IMR-90 (cell line): ENCODE measurements around the gene ZNF518B. TPM values are rescaled to one million over a fixed set of nuclear protein-coding genes. Genes with fewer than 3 reads are reported as not detected.

Experiments
- ATAC-seq: fragments of 200-7000 bp; cut with Tn5 transposase; 2 replicates; pipeline ENCODE4 v1.9.1; 2020; ENCODE audit warnings: low read depth, mild to moderate bottlenecking, moderate library complexity
- BruUV-seq: library from RNA; stranded (reverse); fragments of 400-500 nt; replicated peaks from 2 replicates; lab custom pipeline; 2021; lab: Mats Ljungman, UMichigan
- CTCF ChIA-PET: fragments of 300-600 bp; formaldehyde crosslinking; extraction: SDS; loops from one replicate; lab custom pipeline; 2021; ENCODE audit warnings: antibody characterized with exemption; lab: Yijun Ruan, JAX
- POLR2A ChIA-PET: fragments of 300-600 bp; sonication (Branson Sonifier 250); formaldehyde crosslinking; loops from one replicate; lab custom pipeline; 2022; ENCODE audit warnings: antibody characterized with exemption; ENCODE audit not compliant: unreplicated experiment; lab: Charles Lee
- DNase-seq: peaks from one replicate; pipeline ENCODE4 v3.0.0; 2013
- H2AFZ ChIP-seq: replicated peaks from 2 replicates; pipeline ENCODE3; 2013; ENCODE audit warnings: low read length, mild to moderate bottlenecking; ENCODE audit not compliant: poor library complexity
- H2AK5ac ChIP-seq: 2 replicates; pipeline ENCODE4 v1.6.1; 2013; ENCODE audit warnings: low read depth, low read length, inconsistent platforms
- H2AK9ac ChIP-seq: replicated peaks from 2 replicates; pipeline ENCODE3; 2013; ENCODE audit warnings: mild to moderate bottlenecking, low read depth, low read length, moderate library complexity; ENCODE audit not compliant: poor library complexity
- H2BK120ac ChIP-seq: 2 replicates; pipeline ENCODE4 v1.6.1; 2013; ENCODE audit warnings: low read depth, low read length, inconsistent platforms
- H2BK15ac ChIP-seq: 3 replicates; pipeline ENCODE4 v1.6.1; 2013; ENCODE audit warnings: low read depth, low read length, inconsistent platforms
- H2BK20ac ChIP-seq: 2 replicates; pipeline ENCODE4 v1.6.1; 2013; ENCODE audit warnings: low read depth, mild to moderate bottlenecking, inconsistent platforms, low read length, moderate library complexity
- H2BK5ac ChIP-seq: 2 replicates; pipeline ENCODE4 v1.6.1; 2013; ENCODE audit warnings: mild to moderate bottlenecking, low read depth, low read length, inconsistent platforms; ENCODE audit not compliant: poor library complexity, severe bottlenecking
- H3K14ac ChIP-seq: replicated peaks from 2 replicates; pipeline ENCODE4 v1.6.1; 2013; ENCODE audit warnings: low read depth, low read length, inconsistent platforms
- H3K18ac ChIP-seq: 2 replicates; pipeline ENCODE4 v1.6.1; 2013; ENCODE audit warnings: low read depth, low read length, control low read depth
- H3K23ac ChIP-seq: 2 replicates; pipeline ENCODE4 v1.6.1; 2013; ENCODE audit warnings: low read depth, low read length, inconsistent platforms
- H3K27ac ChIP-seq: 2 replicates; pipeline ENCODE4 v1.5.1; 2013; ENCODE audit warnings: mild to moderate bottlenecking, control low read depth, low read length; ENCODE audit not compliant: insufficient read depth
- H3K27me3 ChIP-seq: 2 replicates; pipeline ENCODE4 v1.6.1; 2013; ENCODE audit warnings: low read length; ENCODE audit not compliant: control insufficient read depth, insufficient read depth
- H3K36me3 ChIP-seq: 2 replicates; pipeline ENCODE4 v1.6.1; 2013; ENCODE audit warnings: low read length, mixed read lengths; ENCODE audit not compliant: control insufficient read depth, insufficient read depth
- H3K4ac ChIP-seq: 2 replicates; pipeline ENCODE4 v1.6.1; 2013; ENCODE audit warnings: low read depth, low read length, inconsistent platforms
- H3K4me1 ChIP-seq: 2 replicates; pipeline ENCODE4 v1.6.1; 2013; ENCODE audit warnings: low read length, mixed read lengths; ENCODE audit not compliant: control insufficient read depth, insufficient read depth
- H3K4me2 ChIP-seq: 2 replicates; pipeline ENCODE4 v1.6.1; 2013; ENCODE audit warnings: low read depth, mild to moderate bottlenecking, control low read depth, low read length, moderate library complexity
- H3K4me3 ChIP-seq: 2 replicates; pipeline ENCODE4 v1.5.1; 2013; ENCODE audit warnings: low read depth, mild to moderate bottlenecking, control low read depth, low read length, moderate library complexity; ENCODE audit not compliant: insufficient read depth
- H3K56ac ChIP-seq: 2 replicates; pipeline ENCODE4 v1.6.1; 2013; ENCODE audit warnings: low read length, inconsistent platforms; ENCODE audit not compliant: insufficient read depth; ENCODE audit errors: extremely low read depth
- H3K79me1 ChIP-seq, 2 experiments: 2 replicates each; pipeline ENCODE4 v1.6.1; 2013; ENCODE audit warnings: low read length in 2 of 2, inconsistent platforms in 1 of 2, low read depth in 1 of 2
- H3K9ac ChIP-seq: 2 replicates; pipeline ENCODE4 v1.6.1; 2013; ENCODE audit warnings: low read depth, low read length, control low read depth
- H3K9me1 ChIP-seq: 2 replicates; pipeline ENCODE4 v1.6.1; 2013; ENCODE audit warnings: low read length, inconsistent platforms; ENCODE audit not compliant: insufficient read depth
- H3K9me3 ChIP-seq: 2 replicates; pipeline ENCODE4 v1.6.1; 2013; ENCODE audit warnings: low read length; ENCODE audit not compliant: control insufficient read depth, insufficient read depth
- H4K20me1 ChIP-seq: 2 replicates; pipeline ENCODE4 v1.6.1; 2013; ENCODE audit warnings: low read length, inconsistent platforms; ENCODE audit not compliant: insufficient read depth
- H4K5ac ChIP-seq: 2 replicates; pipeline ENCODE4 v1.6.1; 2013; ENCODE audit warnings: mild to moderate bottlenecking, low read depth, low read length, control low read depth
- H4K8ac ChIP-seq, 2 experiments: 2 replicates each; pipeline ENCODE4 v1.6.1; 2013; ENCODE audit warnings: low read depth in 2 of 2, low read length in 2 of 2, control low read depth in 1 of 2, inconsistent platforms in 1 of 2
- H4K91ac ChIP-seq: 2 replicates; pipeline ENCODE4 v1.6.1; 2013; ENCODE audit warnings: low read depth, low read length, inconsistent platforms; ENCODE audit not compliant: insufficient read depth
- BHLHE40 ChIP-seq: fragments of 150-350 bp; IDR thresholded peaks from 2 replicates; pipeline ENCODE4 v1.6.1; 2016; ENCODE audit warnings: mild to moderate bottlenecking, low read depth, low read length
- CEBPB ChIP-seq: IDR thresholded peaks from 2 replicates; pipeline ENCODE4 v1.6.1; 2012; ENCODE audit warnings: low read depth, low read length, improper control_type of control experiment
- CHD1 ChIP-seq: IDR thresholded peaks from 2 replicates; pipeline ENCODE4 v1.6.1; 2012; ENCODE audit warnings: low read depth, low read length, improper control_type of control experiment
- CTCF ChIP-seq: conservative IDR thresholded peaks from 2 replicates; pipeline ENCODE4 v1.5.1; 2012; ENCODE audit warnings: mild to moderate bottlenecking, low read depth, low read length, improper control_type of control experiment
- FOS ChIP-seq: fragments of 150-350 bp; IDR thresholded peaks from 2 replicates; pipeline ENCODE4 v1.6.1; 2016; ENCODE audit warnings: low read depth, low read length
- MAFK ChIP-seq: IDR thresholded peaks from 2 replicates; pipeline ENCODE4 v1.6.1; 2012; ENCODE audit warnings: low read depth, low read length, improper control_type of control experiment
- MAZ ChIP-seq: IDR thresholded peaks from 2 replicates; pipeline ENCODE4 v1.6.1; 2012; ENCODE audit warnings: low read depth, mild to moderate bottlenecking, low read length, improper control_type of control experiment, moderate library complexity, borderline replicate concordance
- MXI1 ChIP-seq: IDR thresholded peaks from 2 replicates; pipeline ENCODE4 v1.6.1; 2012; ENCODE audit warnings: low read depth, mild to moderate bottlenecking, low read length, moderate library complexity, borderline replicate concordance
- NFE2L2 ChIP-seq: fragments of 150-350 bp; IDR thresholded peaks from 2 replicates; pipeline ENCODE4 v1.6.1; 2016; ENCODE audit warnings: low read depth, mild to moderate bottlenecking, low read length
- POLR2A ChIP-seq: IDR thresholded peaks from 2 replicates; pipeline ENCODE4 v1.6.1; 2012; ENCODE audit warnings: mild to moderate bottlenecking, low read depth, low read length
- RAD21 ChIP-seq: IDR thresholded peaks from 2 replicates; pipeline ENCODE4 v1.6.1; 2012; ENCODE audit warnings: low read length, improper control_type of control experiment
- RCOR1 ChIP-seq: IDR thresholded peaks from 2 replicates; pipeline ENCODE4 v1.6.1; 2012; ENCODE audit warnings: mild to moderate bottlenecking, low read length, improper control_type of control experiment; ENCODE audit not compliant: insufficient replicate concordance
- RFX5 ChIP-seq: IDR thresholded peaks from 2 replicates; pipeline ENCODE4 v1.8.0; 2012; ENCODE audit warnings: low read depth, mild to moderate bottlenecking, low read length, moderate library complexity
- SMC3 ChIP-seq: fragments of 150-350 bp; IDR thresholded peaks from 2 replicates; pipeline ENCODE4 v1.6.1; 2016; ENCODE audit warnings: low read depth, mild to moderate bottlenecking, antibody characterized with exemption, low read length, moderate library complexity
- WGBS, 2 experiments: methylation state at CpG; one replicate each; pipeline versions ENCODE4 v1.1.5 to v1.1.7; 2013; ENCODE audit warnings: missing lambda C conversion rate in 2 of 2; ENCODE audit not compliant: insufficient read length in 1 of 2; ENCODE audit errors: extremely low coverage in 2 of 2; 5-methylcytosine and 5-hydroxymethylcytosine counted together
- dilution Hi-C: fragments of 300-500 bp; cut with HindIII; formaldehyde crosslinking; loops from one replicate; pipeline ENCODE4 v1.14.3; 2018; ENCODE audit warnings: low sequenced_read_pairs; ENCODE audit not compliant: unreplicated experiment
- in situ Hi-C: fragments of 300-500 bp; cut with MboI; formaldehyde crosslinking; loops from 3 replicates; pipeline ENCODE4 v1.14.3; 2019; ENCODE audit warnings: low sequenced_read_pairs, inconsistent platforms, mixed read lengths
- intact Hi-C: fragments of 100-400 bp; cut with micrococcal nuclease; formaldehyde crosslinking; loops from 2 replicates; pipeline ENCODE4 v1.10.0; 2022
- polyA plus RNA-seq, 3 experiments: library from polyadenylated mRNA; depleted of rRNA; stranded (reverse); fragments of >200 nt; gene quantifications; 2 replicates each; pipeline ENCODE4 v1.2.3, GENCODE V29; 2012; ENCODE audit warnings: low replicate concordance in 1 of 3
- total RNA-seq: library from RNA; depleted of rRNA; stranded (reverse); fragments of >200 nt; gene quantifications from 2 replicates; pipeline ENCODE4 v1.2.3, GENCODE V29; 2012
- TF ChIP-seq, protein P1 (sequence below): fragments of 150-350 bp; IDR thresholded peaks from 2 replicates; pipeline ENCODE4 v1.6.1; 2016; ENCODE audit warnings: low read depth, mild to moderate bottlenecking, low read length, moderate library complexity, borderline replicate concordance
- TF ChIP-seq, protein P2 (sequence below): fragments of 150-350 bp; IDR thresholded peaks from 2 replicates; pipeline ENCODE4 v1.6.1; 2017; ENCODE audit warnings: mild to moderate bottlenecking, antibody characterized with exemption, low read length, low read depth

Gene ZNF518B
- total and polyA plus RNA-seq, 2 of the 4 experiments (the other 2 are of a cell fraction): 7.3 to 56.8 TPM

DNA sequence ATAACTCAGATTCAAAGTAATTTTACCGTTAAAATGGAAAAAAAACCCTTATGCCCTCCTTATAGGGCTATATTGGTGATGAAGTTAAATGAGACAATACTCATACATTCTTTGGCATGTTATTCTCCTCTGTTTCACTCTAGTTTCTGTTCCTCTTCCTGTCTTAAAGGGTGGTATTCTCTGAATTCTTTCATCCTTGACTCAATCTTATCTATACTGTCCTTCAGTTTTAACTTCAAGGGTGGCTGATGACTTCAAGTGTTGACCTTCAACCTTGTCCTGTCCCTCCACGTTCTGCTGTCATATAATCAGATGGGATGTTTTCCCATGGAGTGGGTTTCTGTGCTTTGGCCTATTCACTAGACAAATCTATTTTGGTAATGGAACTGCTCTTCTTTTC lies 44.0 kb downstream of the ZNF518B start:
- Histone ChIP-seq H2BK120ac (no peak overlapping the region), H3K4ac (no peak overlapping the region), H4K20me1 (no peaks in the 10 kb centered on the region), H4K8ac (no peak overlapping the region), H3K23ac (no peak overlapping the region), H3K4me1 (no peaks in the 10 kb centered on the region), H3K4me2 (no peak overlapping the region), H3K18ac (no peak overlapping the region), H3K9ac (no peak overlapping the region), H4K91ac (no peak overlapping the region), H3K27ac (no peak overlapping the region), H2BK5ac (no peak overlapping the region), H2AK5ac (no peak overlapping the region), H3K4me3 (no peak overlapping the region), H4K5ac (no peak overlapping the region), H3K56ac (no peak overlapping the region), H3K36me3 (no peaks in the 10 kb centered on the region), H3K9me1 (no peaks in the 10 kb centered on the region), H2AK9ac (no peak overlapping the region), H2BK15ac (no peak overlapping the region), H3K27me3 (no peaks in the 10 kb centered on the region), H3K79me1 (no peaks in the 10 kb centered on the region), H2AFZ (no peak overlapping the region), H2BK20ac (no peak overlapping the region), H3K9me3 (no peaks in the 10 kb centered on the region), H3K14ac (no peak overlapping the region)
- DNase-seq: no peak
- WGBS, 2 experiments: no CpG with 5 or more reads among the region's 2 CpGs
- TF ChIP-seq CEBPB (no peak), FOS (no peak), SMC3 (no peak), RAD21 (no peak), POLR2A (no peak), CHD1 (no peak), NFE2L2 (no peak), CTCF (no peak), MAFK (no peak), RFX5 (no peak), BHLHE40 (no peak), MXI1 (no peak), RCOR1 (no peak), MAZ (no peak)
- TF ChIP-seq, protein P1, sequence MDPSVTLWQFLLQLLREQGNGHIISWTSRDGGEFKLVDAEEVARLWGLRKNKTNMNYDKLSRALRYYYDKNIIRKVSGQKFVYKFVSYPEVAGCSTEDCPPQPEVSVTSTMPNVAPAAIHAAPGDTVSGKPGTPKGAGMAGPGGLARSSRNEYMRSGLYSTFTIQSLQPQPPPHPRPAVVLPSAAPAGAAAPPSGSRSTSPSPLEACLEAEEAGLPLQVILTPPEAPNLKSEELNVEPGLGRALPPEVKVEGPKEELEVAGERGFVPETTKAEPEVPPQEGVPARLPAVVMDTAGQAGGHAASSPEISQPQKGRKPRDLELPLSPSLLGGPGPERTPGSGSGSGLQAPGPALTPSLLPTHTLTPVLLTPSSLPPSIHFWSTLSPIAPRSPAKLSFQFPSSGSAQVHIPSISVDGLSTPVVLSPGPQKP: no peak
- TF ChIP-seq, protein P2, sequence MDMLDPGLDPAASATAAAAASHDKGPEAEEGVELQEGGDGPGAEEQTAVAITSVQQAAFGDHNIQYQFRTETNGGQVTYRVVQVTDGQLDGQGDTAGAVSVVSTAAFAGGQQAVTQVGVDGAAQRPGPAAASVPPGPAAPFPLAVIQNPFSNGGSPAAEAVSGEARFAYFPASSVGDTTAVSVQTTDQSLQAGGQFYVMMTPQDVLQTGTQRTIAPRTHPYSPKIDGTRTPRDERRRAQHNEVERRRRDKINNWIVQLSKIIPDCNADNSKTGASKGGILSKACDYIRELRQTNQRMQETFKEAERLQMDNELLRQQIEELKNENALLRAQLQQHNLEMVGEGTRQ: no peak
- in situ Hi-C loops (no loop called here), dilution Hi-C loops (loop anchor here (25.0 kb wide), 1 partner anchor 251 kb away; no protein-coding TSS in a partner anchor), intact Hi-C loops (no loop called here)
- CTCF ChIA-PET: no interaction called here
- no TSS peak for BruUV-seq
- POLR2A ChIA-PET: no interaction called here
- no peak for ATAC-seq
